Right cardiac atrium (tissue), 5 donors: ENCODE results near the gene MBP. TPM values are rescaled to one million over a fixed set of nuclear protein-coding genes. Genes with fewer than 3 reads are reported as not detected.

Experiments
- ATAC-seq, 2 donors: fragments of 200-7000 bp; cut with Tn5 transposase; one replicate each; pipeline versions ENCODE4 v1.8.0 to v1.9.1; 2020; ENCODE audit warnings: moderate library complexity in 2 of 2, mild to moderate bottlenecking in 1 of 2
- DNase-seq, 3 donors: peaks; one replicate each; pipeline ENCODE4 v3.0.0-alpha.2; 2020
- H3K27ac ChIP-seq: one replicate; pipeline ENCODE4 v1.5.1; 2013; ENCODE audit warnings: mild to moderate bottlenecking, low read length, control low read depth, moderate library complexity
- H3K27me3 ChIP-seq: one replicate; pipeline ENCODE4 v1.6.1; 2013; ENCODE audit not compliant: control insufficient read depth, insufficient read depth
- H3K4me1 ChIP-seq: one replicate; pipeline ENCODE4 v1.6.1; 2013; ENCODE audit warnings: low read length; ENCODE audit not compliant: control insufficient read depth, insufficient read depth
- H3K4me3 ChIP-seq: one replicate; pipeline ENCODE4 v1.5.1; 2013; ENCODE audit warnings: low read length, control low read depth
- H3K9me3 ChIP-seq: one replicate; pipeline ENCODE4 v1.6.1; 2013; ENCODE audit warnings: low read length; ENCODE audit not compliant: control insufficient read depth
- WGBS: extraction: QIAGEN DNeasy Blood & Tissue Kit; methylation state at CpG from one replicate; pipeline ENCODE4 v1.1.7; 2013; 5-methylcytosine and 5-hydroxymethylcytosine counted together
- intact Hi-C, 4 donors: fragments of 100-400 bp; cut with DNase I; formaldehyde crosslinking; loops; one replicate each; pipeline versions ENCODE4 v1.11.0 to v1.14.0; 2022 to 2023
- polyA plus RNA-seq: library from polyadenylated mRNA; stranded (reverse); fragments of 200-250 nt; gene quantifications from one replicate; pipeline ENCODE4 v1.2.3, GENCODE V29; 2013
- total RNA-seq, 4 donors: library from RNA; stranded (reverse); fragmentation: NEBNext Ultra II Directional; extraction: Animal tissue kit (Norgen Biotek cat#: 25700); gene quantifications; one replicate each; pipeline ENCODE4 v1.2.1, GENCODE V29; 2021
- donor health status: healthy with polysubstance abuse.
- donor health status: DM: no; HTN: yes; CAD: no.
- donor health status: DM: no; HTN: no; CAD: no.
- donor health status: DM: no; HTN: yes; CAD: no; lungs with severe emphysema.
- donor health status: DM: yes; HTN: yes; CAD: no.

The MBP gene
- total and polyA plus RNA-seq, 5 donors = 10.5 to 26.4 (median 16.1) TPM

- no peaks in the 10 kb centered on the region for H3K27me3 ChIP-seq
- no peak for DNase-seq
- peaks cover 15% of the 10 kb centered on the region for H3K4me1 ChIP-seq
- no peaks in the 10 kb centered on the region for H3K9me3 ChIP-seq
- no peak overlapping the region for H3K27ac ChIP-seq
- 64% methylated on average over 11 of the region's 11 CpGs for WGBS
- ATAC-seq = no peak
- no peak overlapping the region for H3K4me3 ChIP-seq
- intact Hi-C loops = no loop called here
Observed at GRCh38 chr18:77096936-77097886, 35.4 kb downstream of the MBP start.

GRCh38 chr18:77095391-77096371, 36.9 kb downstream of the MBP start:
- no peak for ATAC-seq

GRCh38 chr18:77093586-77093985, 39.0 kb downstream of the MBP start:
- intact Hi-C loops = no loop called here
- Histone ChIP-seq H3K4me3 (no peak overlapping the region), H3K27ac (no peak overlapping the region), H3K9me3 (no peaks in the 10 kb centered on the region), H3K4me1 (peaks cover 2% of the 10 kb centered on the region), H3K27me3 (no peaks in the 10 kb centered on the region)
- ATAC-seq (no peak), DNase-seq (no peak)
- 84% methylated on average over 12 of the region's 12 CpGs for WGBS

More at GRCh38 chr18:77095391-77096371, 36.9 kb downstream of the MBP start:
- H3K4me3 ChIP-seq = no peak overlapping the region
- no peak for DNase-seq
- no peaks in the 10 kb centered on the region for H3K9me3 ChIP-seq
- intact Hi-C loops = no loop called here
- 66% methylated on average over 13 of the region's 13 CpGs for WGBS
- no peaks in the 10 kb centered on the region for H3K27me3 ChIP-seq
- H3K27ac ChIP-seq = no peak overlapping the region
- H3K4me1 ChIP-seq = peaks cover 8% of the 10 kb centered on the region

GRCh38 chr18:77093067-77093430, 39.5 kb downstream of the MBP start:
- no peak overlapping the region for H3K27ac ChIP-seq
- ATAC-seq (no peak), DNase-seq (no peak)
- 88% methylated on average over 16 of the region's 16 CpGs for WGBS
- H3K27me3 ChIP-seq = no peaks in the 10 kb centered on the region
- intact Hi-C loops = no loop called here
- H3K9me3 ChIP-seq = no peaks in the 10 kb centered on the region
- no peaks in the 10 kb centered on the region for H3K4me1 ChIP-seq
- no peak overlapping the region for H3K4me3 ChIP-seq

- no peak overlapping the region for H3K27ac ChIP-seq
- H3K4me3 ChIP-seq = no peak overlapping the region
- no peak for DNase-seq
- no peaks in the 10 kb centered on the region for H3K4me1 ChIP-seq
- ATAC-seq = no peak
- H3K9me3 ChIP-seq = no peaks in the 10 kb centered on the region
- 89% methylated on average over 48 of the region's 48 CpGs for WGBS
- no peaks in the 10 kb centered on the region for H3K27me3 ChIP-seq
- intact Hi-C loops = no loop called here
Observed at GRCh38 chr18:77092104-77093066, 40.2 kb downstream of the MBP start.

- Histone ChIP-seq H3K4me3 (no peak overlapping the region), H3K9me3 (no peaks in the 10 kb centered on the region), H3K27me3 (no peaks in the 10 kb centered on the region), H3K4me1 (no peaks in the 10 kb centered on the region), H3K27ac (no peak overlapping the region)
- DNase-seq = no peak
- intact Hi-C loops = no loop called here
- 94% methylated on average over 5 of the region's 5 CpGs for WGBS
- ATAC-seq = no peak
Observed at GRCh38 chr18:77091366-77091765, 41.2 kb downstream of the MBP start.

- H3K27me3 ChIP-seq = no peaks in the 10 kb centered on the region
- DNase-seq (no peak), ATAC-seq (no peak)
- H3K4me3 ChIP-seq = no peak overlapping the region
- intact Hi-C loops = no loop called here
- no peaks in the 10 kb centered on the region for H3K4me1 ChIP-seq
- no peak overlapping the region for H3K27ac ChIP-seq
- H3K9me3 ChIP-seq = no peaks in the 10 kb centered on the region
- 49% methylated on average over 18 of the region's 18 CpGs for WGBS
Observed at GRCh38 chr18:77090546-77091174, 41.9 kb downstream of the MBP start.

- intact Hi-C loops = no loop called here
- no peaks in the 10 kb centered on the region for H3K4me1 ChIP-seq
Observed at GRCh38 chr18:77089723-77090285, 42.8 kb downstream of the MBP start.

GRCh38 chr18:77088963-77089722, 43.4 kb downstream of the MBP start:
- Histone ChIP-seq H3K27me3 (no peaks in the 10 kb centered on the region), H3K27ac (no peak overlapping the region), H3K4me3 (no peak overlapping the region), H3K9me3 (no peaks in the 10 kb centered on the region), H3K4me1 (peaks cover 2% of the 10 kb centered on the region)
- 84% methylated on average over 14 of the region's 14 CpGs for whole genome bisulfite sequencing
- intact Hi-C loops = no loop called here
- DNase-seq (no peak), ATAC-seq (no peak)

More at GRCh38 chr18:77089723-77090285, 42.8 kb downstream of the MBP start:
- H3K27ac ChIP-seq = no peak overlapping the region
- DNase-seq = no peak
- WGBS = 85% methylated on average over 9 of the region's 9 CpGs
- no peaks in the 10 kb centered on the region for H3K27me3 ChIP-seq
- H3K4me3 ChIP-seq = no peak overlapping the region
- ATAC-seq = no peak
- no peaks in the 10 kb centered on the region for H3K9me3 ChIP-seq
